HCT116 (cell line): Measurements from ENCODE around the gene ISX.

Source experiments
- CTCF ChIP-seq, 3 experiments: fragments of 200-600 bp in 1 of 3; sonication (generic) in 1 of 3; IDR thresholded peaks in 2 of 3; conservative IDR thresholded peaks in 1 of 3; 2 replicates each; pipeline ENCODE4 v1.5.1; 2012 to 2017; ENCODE audit warnings: low read depth in 2 of 3, low read length in 2 of 3, antibody characterized with exemption in 1 of 3, borderline replicate concordance in 1 of 3, control low read depth in 1 of 3, mild to moderate bottlenecking in 1 of 3, mixed read lengths in 1 of 3, mixed run types in 1 of 3, moderate library complexity in 1 of 3; ENCODE audit not compliant: insufficient read depth in 1 of 3
- EGR1 ChIP-seq: IDR thresholded peaks from 2 replicates; pipeline ENCODE4 v1.6.1; 2012; ENCODE audit warnings: low read depth
- EZH2 ChIP-seq: fragments of 200-600 bp; sonication (generic); IDR thresholded peaks from 2 replicates; pipeline ENCODE4 v1.6.1; 2017; ENCODE audit warnings: antibody characterized with exemption, mixed run types
- MAX ChIP-seq: IDR thresholded peaks from 2 replicates; pipeline ENCODE4 v1.6.1; 2012
- POLR2A ChIP-seq: IDR thresholded peaks from 2 replicates; pipeline ENCODE4 v1.7.0; 2011; ENCODE audit warnings: borderline replicate concordance; ENCODE audit not compliant: insufficient read depth, insufficient read length; ENCODE audit errors: extremely low read depth
- POLR2AphosphoS5 ChIP-seq: IDR thresholded peaks from 2 replicates; pipeline ENCODE4 v1.6.1; 2011; ENCODE audit warnings: mild to moderate bottlenecking, low read depth, low read length, moderate library complexity
- SIN3A ChIP-seq: IDR thresholded peaks from 2 replicates; pipeline ENCODE4 v1.6.1; 2012; ENCODE audit warnings: low read depth
- SRF ChIP-seq: IDR thresholded peaks from 2 replicates; pipeline ENCODE4 v1.6.1; 2012; ENCODE audit warnings: low read depth
- ZBTB33 ChIP-seq: IDR thresholded peaks from 2 replicates; pipeline ENCODE4 v1.6.1; 2011; ENCODE audit warnings: mild to moderate bottlenecking, low read length, moderate library complexity; ENCODE audit not compliant: insufficient replicate concordance; ENCODE audit errors: extremely low read depth
- ZFX ChIP-seq: fragments of 450-650 bp; IDR thresholded peaks from 2 replicates; pipeline ENCODE4 v1.6.1; 2017
- ZNF274 ChIP-seq: fragments of 200-500 bp; sonication (Bioruptor generic); IDR thresholded peaks from 2 replicates; pipeline ENCODE4 v1.6.1; 2014; ENCODE audit warnings: mild to moderate bottlenecking, low read depth, low read length, inconsistent platforms
- TF ChIP-seq, protein P1 (sequence below): IDR thresholded peaks from 2 replicates; pipeline ENCODE4 v1.6.1; 2012; ENCODE audit warnings: low read depth
- TF ChIP-seq, protein P2 (sequence below): IDR thresholded peaks from 2 replicates; pipeline ENCODE4 v1.6.1; 2012

DNA sequence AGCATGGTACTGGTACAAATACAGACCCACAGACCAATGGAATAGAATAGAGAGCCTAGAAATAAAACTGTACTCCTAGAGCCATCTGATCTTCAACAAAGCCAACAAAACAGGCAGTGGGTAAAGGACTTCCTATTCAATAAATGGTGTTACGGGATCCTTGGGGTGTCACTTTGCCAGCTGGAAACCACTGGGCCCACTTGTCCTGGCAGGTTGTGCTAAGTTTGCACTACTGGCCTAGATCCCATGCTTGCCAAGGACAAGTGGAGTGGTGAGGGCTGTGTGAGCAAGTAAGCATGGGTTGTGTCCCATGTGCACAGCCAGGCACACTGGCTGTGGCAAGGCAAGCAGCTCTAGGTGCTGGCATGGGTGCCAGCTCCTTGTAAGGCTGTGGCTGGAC is 8.8 kb upstream of the ISX start:
- no peak for TF ChIP-seq CTCF (IDR thresholded peaks at IDR 0.05 in 2 of 3, conservative IDR thresholded peaks at IDR 0.05 in 1 of 3; ENCODE audit: borderline replicate concordance in 1 of 3, insufficient read depth in 1 of 3, low read depth in 2 of 3, low read length in 2 of 3)
- TF ChIP-seq ZNF274 = no peak
- no peak for TF ChIP-seq SIN3A
- TF ChIP-seq, protein P1, sequence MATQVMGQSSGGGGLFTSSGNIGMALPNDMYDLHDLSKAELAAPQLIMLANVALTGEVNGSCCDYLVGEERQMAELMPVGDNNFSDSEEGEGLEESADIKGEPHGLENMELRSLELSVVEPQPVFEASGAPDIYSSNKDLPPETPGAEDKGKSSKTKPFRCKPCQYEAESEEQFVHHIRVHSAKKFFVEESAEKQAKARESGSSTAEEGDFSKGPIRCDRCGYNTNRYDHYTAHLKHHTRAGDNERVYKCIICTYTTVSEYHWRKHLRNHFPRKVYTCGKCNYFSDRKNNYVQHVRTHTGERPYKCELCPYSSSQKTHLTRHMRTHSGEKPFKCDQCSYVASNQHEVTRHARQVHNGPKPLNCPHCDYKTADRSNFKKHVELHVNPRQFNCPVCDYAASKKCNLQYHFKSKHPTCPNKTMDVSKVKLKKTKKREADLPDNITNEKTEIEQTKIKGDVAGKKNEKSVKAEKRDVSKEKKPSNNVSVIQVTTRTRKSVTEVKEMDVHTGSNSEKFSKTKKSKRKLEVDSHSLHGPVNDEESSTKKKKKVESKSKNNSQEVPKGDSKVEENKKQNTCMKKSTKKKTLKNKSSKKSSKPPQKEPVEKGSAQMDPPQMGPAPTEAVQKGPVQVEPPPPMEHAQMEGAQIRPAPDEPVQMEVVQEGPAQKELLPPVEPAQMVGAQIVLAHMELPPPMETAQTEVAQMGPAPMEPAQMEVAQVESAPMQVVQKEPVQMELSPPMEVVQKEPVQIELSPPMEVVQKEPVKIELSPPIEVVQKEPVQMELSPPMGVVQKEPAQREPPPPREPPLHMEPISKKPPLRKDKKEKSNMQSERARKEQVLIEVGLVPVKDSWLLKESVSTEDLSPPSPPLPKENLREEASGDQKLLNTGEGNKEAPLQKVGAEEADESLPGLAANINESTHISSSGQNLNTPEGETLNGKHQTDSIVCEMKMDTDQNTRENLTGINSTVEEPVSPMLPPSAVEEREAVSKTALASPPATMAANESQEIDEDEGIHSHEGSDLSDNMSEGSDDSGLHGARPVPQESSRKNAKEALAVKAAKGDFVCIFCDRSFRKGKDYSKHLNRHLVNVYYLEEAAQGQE = no peak
- TF ChIP-seq, protein P2, sequence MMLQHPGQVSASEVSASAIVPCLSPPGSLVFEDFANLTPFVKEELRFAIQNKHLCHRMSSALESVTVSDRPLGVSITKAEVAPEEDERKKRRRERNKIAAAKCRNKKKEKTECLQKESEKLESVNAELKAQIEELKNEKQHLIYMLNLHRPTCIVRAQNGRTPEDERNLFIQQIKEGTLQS = no peak
- TF ChIP-seq POLR2AphosphoS5 = no peak
- TF ChIP-seq SRF = no peak
- no peak for TF ChIP-seq ZFX
- TF ChIP-seq ZBTB33 = no peak
- TF ChIP-seq MAX = no peak
- TF ChIP-seq POLR2A = no peak
- no peak for TF ChIP-seq EZH2
- TF ChIP-seq EGR1 = no peak
